ENCODE measurements around the gene STK32B.

DNA sequence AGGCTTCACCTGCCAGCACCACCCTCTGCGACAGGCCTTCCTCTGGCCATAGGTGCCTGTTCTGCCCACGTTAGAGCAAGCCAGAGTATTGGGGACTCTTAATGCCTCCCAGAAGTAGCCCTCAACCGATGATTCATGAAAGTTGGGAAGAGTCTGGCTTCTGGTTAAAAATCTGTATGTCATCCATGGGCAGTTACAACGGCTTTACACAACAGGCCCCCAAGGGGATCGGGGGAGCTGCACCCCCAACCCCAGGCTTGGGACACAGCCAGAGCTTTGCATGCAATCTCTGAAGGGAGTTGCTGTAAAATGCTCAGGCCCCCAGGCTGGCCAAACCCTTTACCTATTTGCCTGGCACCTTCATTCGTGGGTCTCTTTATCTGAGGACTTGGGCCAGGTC is 26.6 kb upstream of the STK32B start:
- TF ChIP-seq, protein P1, sequence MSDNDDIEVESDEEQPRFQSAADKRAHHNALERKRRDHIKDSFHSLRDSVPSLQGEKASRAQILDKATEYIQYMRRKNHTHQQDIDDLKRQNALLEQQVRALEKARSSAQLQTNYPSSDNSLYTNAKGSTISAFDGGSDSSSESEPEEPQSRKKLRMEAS (IDR thresholded peaks at IDR 0.05) = no peak
- TF ChIP-seq TAF1 (conservative IDR thresholded peaks at IDR 0.05) (no peak), GABPA (IDR thresholded peaks at IDR 0.05 in 1 of 2, conservative IDR thresholded peaks at IDR 0.05 in 1 of 2) (no peak), JUND (IDR thresholded peaks at IDR 0.05) (no peak), HNF4A (conservative IDR thresholded peaks at IDR 0.05) (no peak), RAD21 (IDR thresholded peaks at IDR 0.05) (no peak), SP1 (IDR thresholded peaks at IDR 0.05) (no peak)
- TF ChIP-seq, protein P2, sequence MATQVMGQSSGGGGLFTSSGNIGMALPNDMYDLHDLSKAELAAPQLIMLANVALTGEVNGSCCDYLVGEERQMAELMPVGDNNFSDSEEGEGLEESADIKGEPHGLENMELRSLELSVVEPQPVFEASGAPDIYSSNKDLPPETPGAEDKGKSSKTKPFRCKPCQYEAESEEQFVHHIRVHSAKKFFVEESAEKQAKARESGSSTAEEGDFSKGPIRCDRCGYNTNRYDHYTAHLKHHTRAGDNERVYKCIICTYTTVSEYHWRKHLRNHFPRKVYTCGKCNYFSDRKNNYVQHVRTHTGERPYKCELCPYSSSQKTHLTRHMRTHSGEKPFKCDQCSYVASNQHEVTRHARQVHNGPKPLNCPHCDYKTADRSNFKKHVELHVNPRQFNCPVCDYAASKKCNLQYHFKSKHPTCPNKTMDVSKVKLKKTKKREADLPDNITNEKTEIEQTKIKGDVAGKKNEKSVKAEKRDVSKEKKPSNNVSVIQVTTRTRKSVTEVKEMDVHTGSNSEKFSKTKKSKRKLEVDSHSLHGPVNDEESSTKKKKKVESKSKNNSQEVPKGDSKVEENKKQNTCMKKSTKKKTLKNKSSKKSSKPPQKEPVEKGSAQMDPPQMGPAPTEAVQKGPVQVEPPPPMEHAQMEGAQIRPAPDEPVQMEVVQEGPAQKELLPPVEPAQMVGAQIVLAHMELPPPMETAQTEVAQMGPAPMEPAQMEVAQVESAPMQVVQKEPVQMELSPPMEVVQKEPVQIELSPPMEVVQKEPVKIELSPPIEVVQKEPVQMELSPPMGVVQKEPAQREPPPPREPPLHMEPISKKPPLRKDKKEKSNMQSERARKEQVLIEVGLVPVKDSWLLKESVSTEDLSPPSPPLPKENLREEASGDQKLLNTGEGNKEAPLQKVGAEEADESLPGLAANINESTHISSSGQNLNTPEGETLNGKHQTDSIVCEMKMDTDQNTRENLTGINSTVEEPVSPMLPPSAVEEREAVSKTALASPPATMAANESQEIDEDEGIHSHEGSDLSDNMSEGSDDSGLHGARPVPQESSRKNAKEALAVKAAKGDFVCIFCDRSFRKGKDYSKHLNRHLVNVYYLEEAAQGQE (IDR thresholded peaks at IDR 0.05) = no peak
- TF ChIP-seq, protein P3, sequence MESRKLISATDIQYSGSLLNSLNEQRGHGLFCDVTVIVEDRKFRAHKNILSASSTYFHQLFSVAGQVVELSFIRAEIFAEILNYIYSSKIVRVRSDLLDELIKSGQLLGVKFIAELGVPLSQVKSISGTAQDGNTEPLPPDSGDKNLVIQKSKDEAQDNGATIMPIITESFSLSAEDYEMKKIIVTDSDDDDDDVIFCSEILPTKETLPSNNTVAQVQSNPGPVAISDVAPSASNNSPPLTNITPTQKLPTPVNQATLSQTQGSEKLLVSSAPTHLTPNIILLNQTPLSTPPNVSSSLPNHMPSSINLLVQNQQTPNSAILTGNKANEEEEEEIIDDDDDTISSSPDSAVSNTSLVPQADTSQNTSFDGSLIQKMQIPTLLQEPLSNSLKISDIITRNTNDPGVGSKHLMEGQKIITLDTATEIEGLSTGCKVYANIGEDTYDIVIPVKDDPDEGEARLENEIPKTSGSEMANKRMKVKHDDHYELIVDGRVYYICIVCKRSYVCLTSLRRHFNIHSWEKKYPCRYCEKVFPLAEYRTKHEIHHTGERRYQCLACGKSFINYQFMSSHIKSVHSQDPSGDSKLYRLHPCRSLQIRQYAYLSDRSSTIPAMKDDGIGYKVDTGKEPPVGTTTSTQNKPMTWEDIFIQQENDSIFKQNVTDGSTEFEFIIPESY (IDR thresholded peaks at IDR 0.05) = no peak
- TF ChIP-seq, protein P4, sequence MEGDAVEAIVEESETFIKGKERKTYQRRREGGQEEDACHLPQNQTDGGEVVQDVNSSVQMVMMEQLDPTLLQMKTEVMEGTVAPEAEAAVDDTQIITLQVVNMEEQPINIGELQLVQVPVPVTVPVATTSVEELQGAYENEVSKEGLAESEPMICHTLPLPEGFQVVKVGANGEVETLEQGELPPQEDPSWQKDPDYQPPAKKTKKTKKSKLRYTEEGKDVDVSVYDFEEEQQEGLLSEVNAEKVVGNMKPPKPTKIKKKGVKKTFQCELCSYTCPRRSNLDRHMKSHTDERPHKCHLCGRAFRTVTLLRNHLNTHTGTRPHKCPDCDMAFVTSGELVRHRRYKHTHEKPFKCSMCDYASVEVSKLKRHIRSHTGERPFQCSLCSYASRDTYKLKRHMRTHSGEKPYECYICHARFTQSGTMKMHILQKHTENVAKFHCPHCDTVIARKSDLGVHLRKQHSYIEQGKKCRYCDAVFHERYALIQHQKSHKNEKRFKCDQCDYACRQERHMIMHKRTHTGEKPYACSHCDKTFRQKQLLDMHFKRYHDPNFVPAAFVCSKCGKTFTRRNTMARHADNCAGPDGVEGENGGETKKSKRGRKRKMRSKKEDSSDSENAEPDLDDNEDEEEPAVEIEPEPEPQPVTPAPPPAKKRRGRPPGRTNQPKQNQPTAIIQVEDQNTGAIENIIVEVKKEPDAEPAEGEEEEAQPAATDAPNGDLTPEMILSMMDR (IDR thresholded peaks at IDR 0.05; ENCODE audit: low read depth, low read length, missing input control) = no peak
- TF ChIP-seq, protein P5, sequence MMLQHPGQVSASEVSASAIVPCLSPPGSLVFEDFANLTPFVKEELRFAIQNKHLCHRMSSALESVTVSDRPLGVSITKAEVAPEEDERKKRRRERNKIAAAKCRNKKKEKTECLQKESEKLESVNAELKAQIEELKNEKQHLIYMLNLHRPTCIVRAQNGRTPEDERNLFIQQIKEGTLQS (IDR thresholded peaks at IDR 0.05) = no peak

All from liver (tissue), 3 donors.